ENCODE data around the gene MED26.

Gene MED26

GRCh38 chr19:16527334-16527935 lies 100.6 kb downstream of the MED26 start:
- H3K4me3 ChIP-seq (ENCODE audit: low read depth, low read length), result no peak overlapping the region
- no peak for DNase-seq (ENCODE audit: low read depth)

GRCh38 chr19:16525751-16526481 lies 102.1 kb downstream of the MED26 start:
- H3K4me3 ChIP-seq (ENCODE audit: low read depth, low read length), result no peak overlapping the region
- DNase-seq (ENCODE audit: low read depth), result no peak

- no peak overlapping the region for H3K4me3 ChIP-seq (ENCODE audit: low read depth, low read length)
- DNase-seq (ENCODE audit: low read depth), result no peak
Observed at GRCh38 chr19:16524991-16525734, 102.8 kb downstream of the MED26 start.
